ENCODE results near the gene CAND2.

The CAND2 gene

GRCh38 chr3:12750658-12751071 lies 45.8 kb upstream of the CAND2 start:
- Histone ChIP-seq H3K9me3 (ENCODE audit: insufficient read depth, low read length) (no peaks in the 10 kb centered on the region), H3K27me3 (ENCODE audit: low read depth, low read length) (peaks cover 31% of the 10 kb centered on the region), H3K79me2 (ENCODE audit: low read length) (no peaks in the 10 kb centered on the region), H3K4me1 (ENCODE audit: low read length) (peaks cover 24% of the 10 kb centered on the region), H3K4me2 (ENCODE audit: low read length) (0 out of 2 replicates have a peak overlapping the region, but pooled peaks have one; percentile 2), H4K20me1 (ENCODE audit: insufficient read depth, low read length) (no peaks in the 10 kb centered on the region), H3K36me3 (replicated peaks; ENCODE audit: low read depth, low read length) (no peaks in the 10 kb centered on the region), H3K9ac (ENCODE audit: low read length) (no peak overlapping the region), H3K4me3 (ENCODE audit: low read length) (no peak overlapping the region), H2AFZ (ENCODE audit: low read depth, low read length) (no peak overlapping the region), H3K27ac (ENCODE audit: low read length) (no peak overlapping the region)
- TF ChIP-seq CTCF (IDR thresholded peaks at IDR 0.05; ENCODE audit: low read depth, low read length), result no peak
- TF ChIP-seq EZH2phosphoT487 (IDR thresholded peaks at IDR 0.05; ENCODE audit: low read depth), result no peak

GRCh38 chr3:12751571-12751970 lies 44.9 kb upstream of the CAND2 start:
- H4K20me1 ChIP-seq (ENCODE audit: insufficient read depth, low read length), result no peaks in the 10 kb centered on the region
- TF ChIP-seq CTCF (IDR thresholded peaks at IDR 0.05; ENCODE audit: low read depth, low read length), result no peak
- TF ChIP-seq EZH2phosphoT487 (IDR thresholded peaks at IDR 0.05; ENCODE audit: low read depth), result no peak
- no peak overlapping the region for H3K9ac ChIP-seq (ENCODE audit: low read length)
- peaks cover 37% of the 10 kb centered on the region for H3K27me3 ChIP-seq (ENCODE audit: low read depth, low read length)
- H3K79me2 ChIP-seq (ENCODE audit: low read length), result no peaks in the 10 kb centered on the region
- H3K4me1 ChIP-seq (ENCODE audit: low read length), result peaks cover 24% of the 10 kb centered on the region
- no peak overlapping the region for H3K4me3 ChIP-seq (ENCODE audit: low read length)
- H3K4me2 ChIP-seq (ENCODE audit: low read length), result no peak overlapping the region
- H2AFZ ChIP-seq (ENCODE audit: low read depth, low read length), result no peak overlapping the region
- H3K9me3 ChIP-seq (ENCODE audit: insufficient read depth, low read length), result no peaks in the 10 kb centered on the region
- no peaks in the 10 kb centered on the region for H3K36me3 ChIP-seq (replicated peaks; ENCODE audit: low read depth, low read length)
- no peak overlapping the region for H3K27ac ChIP-seq (ENCODE audit: low read length)

- Histone ChIP-seq H3K9ac (ENCODE audit: low read length) (no peak overlapping the region), H3K9me3 (ENCODE audit: insufficient read depth, low read length) (no peaks in the 10 kb centered on the region), H3K27me3 (ENCODE audit: low read depth, low read length) (peaks cover 36% of the 10 kb centered on the region), H3K4me1 (ENCODE audit: low read length) (peaks cover 28% of the 10 kb centered on the region), H3K4me2 (ENCODE audit: low read length) (no peak overlapping the region), H3K36me3 (replicated peaks; ENCODE audit: low read depth, low read length) (no peaks in the 10 kb centered on the region), H3K27ac (ENCODE audit: low read length) (no peak overlapping the region), H2AFZ (ENCODE audit: low read depth, low read length) (no peak overlapping the region), H3K79me2 (ENCODE audit: low read length) (no peaks in the 10 kb centered on the region), H3K4me3 (ENCODE audit: low read length) (no peak overlapping the region), H4K20me1 (ENCODE audit: insufficient read depth, low read length) (no peaks in the 10 kb centered on the region)
- TF ChIP-seq EZH2phosphoT487 (IDR thresholded peaks at IDR 0.05; ENCODE audit: low read depth), result no peak
- no peak for TF ChIP-seq CTCF (IDR thresholded peaks at IDR 0.05; ENCODE audit: low read depth, low read length)
Measured at GRCh38 chr3:12752102-12752501, 44.4 kb upstream of the CAND2 start.

- peaks cover 34% of the 10 kb centered on the region for H3K4me1 ChIP-seq (ENCODE audit: low read length)
- no peak overlapping the region for H3K27ac ChIP-seq (ENCODE audit: low read length)
- H4K20me1 ChIP-seq (ENCODE audit: insufficient read depth, low read length), result no peaks in the 10 kb centered on the region
- no peak overlapping the region for H3K4me2 ChIP-seq (ENCODE audit: low read length)
- H3K4me3 ChIP-seq (ENCODE audit: low read length), result no peak overlapping the region
- H3K27me3 ChIP-seq (ENCODE audit: low read depth, low read length), result peaks cover 32% of the 10 kb centered on the region
- H3K9me3 ChIP-seq (ENCODE audit: insufficient read depth, low read length), result no peaks in the 10 kb centered on the region
- TF ChIP-seq EZH2phosphoT487 (IDR thresholded peaks at IDR 0.05; ENCODE audit: low read depth), result no peak
- H2AFZ ChIP-seq (ENCODE audit: low read depth, low read length), result no peak overlapping the region
- H3K79me2 ChIP-seq (ENCODE audit: low read length), result no peaks in the 10 kb centered on the region
- H3K9ac ChIP-seq (ENCODE audit: low read length), result no peak overlapping the region
- no peaks in the 10 kb centered on the region for H3K36me3 ChIP-seq (replicated peaks; ENCODE audit: low read depth, low read length)
Measured at GRCh38 chr3:12752809-12753208, 43.7 kb upstream of the CAND2 start.

Measured in OCI-LY3 (cell line).